Measurements from ENCODE around the gene ISYNA1.

- no peak for TF ChIP-seq MAZ (IDR thresholded peaks at IDR 0.05; ENCODE audit: borderline replicate concordance, low read depth, low read length)
- TF ChIP-seq MXI1 (IDR thresholded peaks at IDR 0.05; ENCODE audit: borderline replicate concordance, low read depth, low read length) = no peak
- TF ChIP-seq CTCF (conservative IDR thresholded peaks at IDR 0.05; ENCODE audit: low read depth, low read length) = no peak
- no peak for TF ChIP-seq SMC3 (IDR thresholded peaks at IDR 0.05; ENCODE audit: low read depth, low read length)
Observed at GRCh38 chr19:18439910-18440237, 1.9 kb upstream of the ISYNA1 start.
